Pancreas (tissue), 10 donors: ENCODE data around the gene NR2E3. TPM values are rescaled to one million over a fixed set of nuclear protein-coding genes. Genes with fewer than 3 reads are reported as not detected.

ENCODE experiments used
- ATAC-seq, 4 donors: fragments of 200-7000 bp; cut with Tn5 transposase; one replicate each; pipeline versions ENCODE4 v1.8.0 to v1.9.1; 2020; ENCODE audit warnings: mild to moderate bottlenecking in 4 of 4, moderate library complexity in 4 of 4
- DNase-seq, 6 donors: peaks; one replicate each; pipeline ENCODE4 v3.0.0-alpha.2; 2020
- FAIRE-seq: peaks from 2 replicates; lab custom pipeline; 2012; peaks lifted over from hg19 to GRCh38; lab: Jason Lieb, UNC
- H3K27ac ChIP-seq, 4 donors: fragments of 200-600 bp; sonication (generic); 1 replicate in 3 of 4; 2 replicates in 1 of 4; pipeline versions ENCODE4 v1.5.0 to v1.8.0; 2020
- H3K27me3 ChIP-seq, 4 donors: fragments of 200-600 bp; one replicate each; pipeline ENCODE4 v1.8.0; 2021
- H3K36me3 ChIP-seq, 3 donors: fragments of 200-600 bp; sonication (generic) in 1 of 3; one replicate each; pipeline versions ENCODE4 v1.5.0 to v1.8.0; 2020 to 2021
- H3K4me1 ChIP-seq, 3 donors: fragments of 200-600 bp; one replicate each; pipeline ENCODE4 v1.8.0; 2021
- H3K4me3 ChIP-seq, 4 donors: fragments of 200-600 bp; sonication (generic) in 2 of 4; one replicate each; pipeline versions ENCODE4 v1.5.0 to v1.8.0; 2020 to 2021
- H3K9me3 ChIP-seq, 4 donors: fragments of 200-600 bp; one replicate each; pipeline ENCODE4 v1.8.0; 2021
- WGBS, 2 donors: extraction: QIAGEN DNeasy Blood & Tissue Kit; methylation state at CpG; one replicate each; pipeline ENCODE4 v1.1.7; 2013; 5-methylcytosine and 5-hydroxymethylcytosine counted together
- intact Hi-C, 3 donors: fragments of 100-400 bp; cut with DNase I; formaldehyde crosslinking; loops; one replicate each; pipeline versions ENCODE4 v1.11.1 to v1.14.2; 2022
- polyA plus RNA-seq, 2 donors: library from polyadenylated mRNA; stranded (reverse); fragments of 200-250 nt; gene quantifications; one replicate each; pipeline ENCODE4 v1.2.3, GENCODE V29; 2013
- total RNA-seq, 6 donors: library from RNA; stranded (reverse); fragmentation: NEBNext Ultra II Directional in 4 of 6; extraction: Animal tissue kit (Norgen Biotek cat#: 25700) in 4 of 6; gene quantifications; one replicate each; pipeline versions ENCODE4 v1.2.1 to v1.2.4, GENCODE V29; 2021 to 2023
- TF ChIP-seq, protein P1 (sequence below), 4 donors: fragments of 200-600 bp; sonication (generic) in 3 of 4; IDR thresholded peaks; one replicate each; pipeline versions ENCODE4 v1.5.0 to v1.8.0; 2021; ENCODE audit warnings: antibody characterized with exemption in 4 of 4
- donor health status: healthy with polysubstance abuse.
- donor health status: DM: no; HTN: no; CAD: no; lungs with moderate emphysema.
- donor health status: DM: no; HTN: no; CAD: no.
- donor health status: control.
- donor health status: control.
- donor health status: Bipolar disorder and iron deficiency.
- donor health status: DM: yes; HTN: yes; CAD: no.
- donor health status: DM: no; HTN: no; CAD: no.
- donor health status: DM: no; HTN: no; CAD: no.
- donor health status: DM: yes; HTN: yes; CAD: no.

Gene NR2E3
- total and polyA plus RNA-seq, 8 donors: 0.19 to 0.80 (median 0.41) TPM; not detected in 1

DNA sequence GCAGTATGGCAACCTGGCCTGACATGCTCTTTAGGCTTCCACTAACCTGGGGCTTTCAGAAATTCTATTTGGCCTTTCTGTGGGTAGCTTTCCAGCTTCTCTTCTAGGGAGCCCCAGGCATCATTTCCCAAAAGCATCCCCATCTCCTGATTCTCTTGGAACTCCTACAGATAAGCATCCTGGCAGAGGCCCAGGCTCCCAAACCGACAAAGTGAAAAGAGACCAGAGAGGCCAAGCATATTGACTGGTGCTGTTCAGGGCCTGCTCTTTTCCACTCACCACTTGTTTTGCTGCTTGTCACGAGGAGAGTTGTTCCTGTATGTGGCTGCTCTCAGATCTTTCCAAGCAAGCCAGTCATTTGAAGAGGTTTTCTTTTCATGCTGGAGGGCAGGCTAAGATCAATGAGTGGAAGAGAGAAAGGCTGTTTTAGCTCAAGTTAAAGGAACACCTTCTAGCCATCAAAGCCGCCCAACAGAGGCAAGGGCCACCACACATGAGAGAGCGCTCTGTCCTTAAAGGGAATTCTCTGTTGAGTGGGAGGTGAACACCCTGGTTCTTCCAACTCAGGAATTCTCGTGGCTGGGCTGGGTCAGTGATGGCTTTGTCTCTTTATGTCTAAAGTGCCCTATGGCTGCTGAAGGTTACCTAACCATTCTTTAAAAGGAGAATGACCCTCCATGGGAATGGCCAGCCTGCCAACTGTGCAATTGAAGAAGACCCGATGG is 31.1 kb upstream of the NR2E3 start:
- intact Hi-C loops: loop anchor here in 1 of 3 donors (10.0 kb wide), 1 partner anchor 386 kb away; no protein-coding TSS in a partner anchor
- Histone ChIP-seq H3K9me3 (no peaks in the 10 kb centered on the region), H3K27ac (no peak overlapping the region), H3K4me1 (no peaks in the 10 kb centered on the region), H3K27me3 (no peaks in the 10 kb centered on the region), H3K36me3 (no peaks in the 10 kb centered on the region), H3K4me3 (no peak overlapping the region)
- TF ChIP-seq, protein P1, sequence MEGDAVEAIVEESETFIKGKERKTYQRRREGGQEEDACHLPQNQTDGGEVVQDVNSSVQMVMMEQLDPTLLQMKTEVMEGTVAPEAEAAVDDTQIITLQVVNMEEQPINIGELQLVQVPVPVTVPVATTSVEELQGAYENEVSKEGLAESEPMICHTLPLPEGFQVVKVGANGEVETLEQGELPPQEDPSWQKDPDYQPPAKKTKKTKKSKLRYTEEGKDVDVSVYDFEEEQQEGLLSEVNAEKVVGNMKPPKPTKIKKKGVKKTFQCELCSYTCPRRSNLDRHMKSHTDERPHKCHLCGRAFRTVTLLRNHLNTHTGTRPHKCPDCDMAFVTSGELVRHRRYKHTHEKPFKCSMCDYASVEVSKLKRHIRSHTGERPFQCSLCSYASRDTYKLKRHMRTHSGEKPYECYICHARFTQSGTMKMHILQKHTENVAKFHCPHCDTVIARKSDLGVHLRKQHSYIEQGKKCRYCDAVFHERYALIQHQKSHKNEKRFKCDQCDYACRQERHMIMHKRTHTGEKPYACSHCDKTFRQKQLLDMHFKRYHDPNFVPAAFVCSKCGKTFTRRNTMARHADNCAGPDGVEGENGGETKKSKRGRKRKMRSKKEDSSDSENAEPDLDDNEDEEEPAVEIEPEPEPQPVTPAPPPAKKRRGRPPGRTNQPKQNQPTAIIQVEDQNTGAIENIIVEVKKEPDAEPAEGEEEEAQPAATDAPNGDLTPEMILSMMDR (IDR thresholded peaks at IDR 0.05): no peak
- DNase-seq: no peak
- ATAC-seq: no peak
- WGBS, 2 donors: 79 to 84% methylated on average over 6 of the region's 6 CpGs
- no peak for FAIRE-seq

DNA sequence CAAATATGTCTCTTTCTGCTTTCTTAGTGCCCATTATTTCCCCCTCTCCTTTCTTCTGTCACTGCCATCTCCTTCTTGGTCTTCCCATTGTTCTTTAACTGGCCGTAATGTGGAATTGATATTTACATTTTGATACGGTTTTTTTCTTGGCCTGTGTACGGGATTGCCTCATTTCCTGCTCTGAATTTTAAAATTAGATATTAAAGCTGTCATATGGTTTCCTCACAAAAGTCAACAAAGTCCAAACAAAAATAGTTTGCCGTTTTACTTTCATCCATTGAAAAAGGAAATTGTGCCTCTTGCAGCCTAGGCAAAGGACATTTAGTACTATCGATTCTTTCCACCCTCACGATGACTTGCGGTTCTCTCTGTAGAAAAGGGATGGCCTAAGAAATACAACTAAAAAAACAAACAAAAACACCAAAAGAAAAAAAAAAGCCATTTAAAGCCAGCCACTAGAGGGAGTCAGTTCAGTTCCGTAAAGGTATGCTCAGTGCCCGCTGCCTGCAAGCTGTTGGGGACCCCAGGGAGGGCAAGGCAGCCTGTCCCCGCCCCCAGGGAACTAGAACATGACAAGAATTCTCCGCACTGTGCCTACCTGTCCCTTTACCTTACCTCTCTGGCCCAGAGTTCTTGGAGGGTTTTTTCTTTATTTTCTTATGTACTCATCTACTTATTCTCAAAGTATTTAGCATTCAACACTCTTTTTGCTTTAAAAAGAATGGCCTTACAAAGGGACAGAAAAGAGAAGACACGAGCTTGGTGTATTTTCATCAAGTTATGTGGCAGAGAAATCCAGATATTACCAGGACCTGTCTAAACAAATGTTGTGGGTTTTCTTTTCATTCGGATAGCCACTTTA is 30.0 kb upstream of the NR2E3 start:
- peak; percentile 53 to 81 (median 72) for ATAC-seq
- H3K36me3 ChIP-seq: no peaks in the 10 kb centered on the region
- H3K27me3 ChIP-seq: no peaks in the 10 kb centered on the region
- no peaks in the 10 kb centered on the region for H3K4me1 ChIP-seq
- peak overlapping the region in 2 of 4 donors; percentile 28 to 50 for H3K27ac ChIP-seq
- intact Hi-C loops: no loop called here
- no peak overlapping the region for H3K4me3 ChIP-seq
- no peak for FAIRE-seq
- 10 to 11% methylated on average over 13 of the region's 13 CpGs for WGBS, 2 donors
- TF ChIP-seq, protein P1 (IDR thresholded peaks at IDR 0.05): peak; percentile 41 to 67 (median 46)
- no peaks in the 10 kb centered on the region for H3K9me3 ChIP-seq
- DNase-seq: peak in 1 of 6 donors; percentile 34

DNA sequence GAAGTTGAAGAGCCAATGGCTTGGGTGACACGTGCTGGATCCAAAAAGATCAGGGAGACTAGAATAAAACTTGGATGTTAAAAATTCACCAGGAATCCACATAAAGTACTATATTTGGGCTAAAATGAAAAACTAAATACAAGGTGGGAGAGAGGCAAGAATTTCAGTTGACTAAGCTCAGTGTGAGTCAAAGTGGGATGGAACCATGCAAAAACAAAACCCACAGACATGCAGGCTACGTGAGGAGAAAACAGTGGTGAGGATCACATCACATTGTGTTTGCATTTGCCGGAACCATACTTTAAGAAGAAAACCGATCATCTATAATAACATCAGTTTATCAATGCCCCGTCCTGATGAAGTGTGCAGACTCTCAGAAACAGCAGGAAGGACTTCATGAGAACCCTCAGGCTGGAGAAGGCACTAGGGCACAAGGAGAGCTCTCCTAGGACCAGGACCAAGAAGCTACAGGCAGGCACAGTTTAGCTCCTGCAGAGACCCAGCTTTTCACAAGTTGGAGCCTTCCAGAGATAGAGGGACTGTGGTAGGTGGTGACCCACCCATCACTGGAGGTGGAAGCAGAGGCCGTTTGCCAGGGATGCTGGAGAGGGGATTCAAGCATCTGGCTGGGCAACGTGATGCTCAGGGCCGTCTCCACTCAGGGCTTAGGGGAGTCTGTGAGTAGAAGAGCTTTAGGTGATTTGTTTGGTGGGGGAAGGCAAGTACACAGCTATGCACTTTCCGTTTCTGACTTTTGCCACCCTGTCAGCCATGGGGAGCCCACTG is 29.0 kb upstream of the NR2E3 start:
- Histone ChIP-seq H3K27me3 (no peaks in the 10 kb centered on the region), H3K36me3 (no peaks in the 10 kb centered on the region), H3K9me3 (no peaks in the 10 kb centered on the region), H3K27ac (no peak overlapping the region), H3K4me3 (no peak overlapping the region), H3K4me1 (no peaks in the 10 kb centered on the region)
- intact Hi-C loops: no loop called here
- TF ChIP-seq, protein P1 (IDR thresholded peaks at IDR 0.05): no peak
- FAIRE-seq (no peak), ATAC-seq (no peak), DNase-seq (no peak)
- WGBS, 2 donors: 54 to 66% methylated on average over 9 of the region's 9 CpGs

DNA sequence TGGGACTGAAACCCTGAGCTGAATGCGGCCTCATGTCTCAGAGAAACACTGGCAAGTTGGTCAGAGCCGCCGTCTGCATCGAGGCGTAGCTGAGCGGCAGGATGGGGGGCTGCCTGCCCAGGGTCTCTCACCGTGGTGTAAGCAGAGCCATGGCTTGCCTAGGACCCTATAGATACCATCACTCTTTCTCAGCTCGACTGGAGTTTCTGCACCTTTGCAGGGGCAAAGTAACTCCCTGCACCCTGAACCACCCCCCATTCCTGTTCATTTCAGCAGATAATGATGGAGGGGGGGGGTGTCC is 28.4 kb upstream of the NR2E3 start:
- no peaks in the 10 kb centered on the region for H3K36me3 ChIP-seq
- no peak overlapping the region for H3K4me3 ChIP-seq
- intact Hi-C loops: no loop called here
- no peak overlapping the region for H3K27ac ChIP-seq
- FAIRE-seq (no peak), ATAC-seq (no peak), DNase-seq (no peak)
- no peaks in the 10 kb centered on the region for H3K9me3 ChIP-seq
- 58 to 67% methylated on average over 8 of the region's 8 CpGs for WGBS, 2 donors
- H3K4me1 ChIP-seq: no peaks in the 10 kb centered on the region
- TF ChIP-seq, protein P1 (IDR thresholded peaks at IDR 0.05): no peak
- no peaks in the 10 kb centered on the region for H3K27me3 ChIP-seq
